NK-92 (cell line): ENCODE results near the gene MACROD2.
"Not testable (repeated sequence)": the region's sequence is repeated elsewhere in the genome, so short reads cannot be mapped to it uniquely, and the experiment has no call there.

ENCODE experiments used
- DNase-seq: peaks from one replicate; lab custom pipeline; 2025; ENCODE audit not compliant: unreplicated experiment; lab: John Stamatoyannopoulos, UW

The MACROD2 gene

GRCh38 chr20:15756002-15756753 is 1760.9 kb downstream of the MACROD2 start:
- no peak for DNase-seq

GRCh38 chr20:15756754-15757115 is 1761.4 kb downstream of the MACROD2 start:
- no peak for DNase-seq

- no peak for DNase-seq
These were observed 1764.3 kb downstream of the MACROD2 start for GRCh38 chr20:15759594-15759993.

- DNase-seq: no peak
These were observed 1764.8 kb downstream of the MACROD2 start for GRCh38 chr20:15760001-15760621.

- no peak for DNase-seq
These were observed 1768.0 kb downstream of the MACROD2 start for GRCh38 chr20:15763366-15763765.

GRCh38 chr20:15767586-15767985 is 1772.3 kb downstream of the MACROD2 start:
- DNase-seq: no peak

GRCh38 chr20:15767999-15768741 is 1772.9 kb downstream of the MACROD2 start:
- no peak for DNase-seq

- DNase-seq: no peak
These were observed 1777.5 kb downstream of the MACROD2 start for GRCh38 chr20:15772826-15773225.

- no peak for DNase-seq
These were observed 1779.6 kb downstream of the MACROD2 start for GRCh38 chr20:15774926-15775325.

GRCh38 chr20:15776770-15777466 is 1781.6 kb downstream of the MACROD2 start:
- DNase-seq: no peak

GRCh38 chr20:15784020-15784419 is 1788.7 kb downstream of the MACROD2 start:
- no peak for DNase-seq

- no peak for DNase-seq
These were observed 1793.8 kb downstream of the MACROD2 start for GRCh38 chr20:15789079-15789478.

GRCh38 chr20:15792855-15793254 is 1797.5 kb downstream of the MACROD2 start:
- no peak for DNase-seq

GRCh38 chr20:15794409-15794808 is 1799.1 kb downstream of the MACROD2 start:
- no peak for DNase-seq

GRCh38 chr20:15795305-15796019 is 1800.1 kb downstream of the MACROD2 start:
- DNase-seq: no peak

GRCh38 chr20:15799871-15800270 is 1804.6 kb downstream of the MACROD2 start:
- no peak for DNase-seq

- no peak for DNase-seq
These were observed 1806.7 kb downstream of the MACROD2 start for GRCh38 chr20:15802020-15802419.

GRCh38 chr20:15805154-15805553 is 1809.8 kb downstream of the MACROD2 start:
- no peak for DNase-seq

GRCh38 chr20:15806105-15806504 is 1810.8 kb downstream of the MACROD2 start:
- DNase-seq: no peak

- DNase-seq: no peak
These were observed 1812.0 kb downstream of the MACROD2 start for GRCh38 chr20:15807271-15807670.

- not testable (repeated sequence) for DNase-seq
These were observed 1812.5 kb downstream of the MACROD2 start for GRCh38 chr20:15807771-15808170.
